Measurements from ENCODE around the gene ALOX15.
"Not testable (repeated sequence)": the region's sequence is repeated elsewhere in the genome, so short reads cannot be mapped to it uniquely, and the experiment has no call there.

Gene ALOX15

DNA sequence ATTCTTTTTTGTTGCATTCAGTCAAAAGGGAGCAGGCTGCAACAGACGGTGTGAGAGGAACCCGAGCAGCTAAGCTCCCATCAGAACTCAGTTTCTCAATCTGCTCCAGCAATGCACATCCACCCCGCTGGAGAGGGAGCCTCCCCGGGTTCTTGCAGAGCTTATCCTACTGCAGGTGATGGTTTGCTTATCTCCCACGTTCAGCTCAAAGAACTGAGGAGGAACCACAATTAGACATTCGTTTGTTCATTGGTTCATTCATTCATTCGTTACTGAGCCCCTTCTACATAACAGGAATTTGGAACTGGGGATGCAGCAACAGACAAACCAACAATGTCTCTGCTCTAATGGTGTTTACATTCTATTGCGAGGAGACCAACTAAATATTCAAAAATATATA is 22.2 kb upstream of the ALOX15 start:
- intact Hi-C loops (cut with DNase I; ENCODE audit: low total_unique reads), result no loop called here
- Histone ChIP-seq H3K9me3 (no peaks in the 10 kb centered on the region), H3K4me1 (no peaks in the 10 kb centered on the region), H3K36me3 (no peaks in the 10 kb centered on the region), H3K4me3 (no peak overlapping the region), H3K27ac (no peak overlapping the region), H3K27me3 (peaks cover 0 to 13% of the 10 kb centered on the region in 2 donors)
- no peak for DNase-seq
- TF ChIP-seq, protein P1, sequence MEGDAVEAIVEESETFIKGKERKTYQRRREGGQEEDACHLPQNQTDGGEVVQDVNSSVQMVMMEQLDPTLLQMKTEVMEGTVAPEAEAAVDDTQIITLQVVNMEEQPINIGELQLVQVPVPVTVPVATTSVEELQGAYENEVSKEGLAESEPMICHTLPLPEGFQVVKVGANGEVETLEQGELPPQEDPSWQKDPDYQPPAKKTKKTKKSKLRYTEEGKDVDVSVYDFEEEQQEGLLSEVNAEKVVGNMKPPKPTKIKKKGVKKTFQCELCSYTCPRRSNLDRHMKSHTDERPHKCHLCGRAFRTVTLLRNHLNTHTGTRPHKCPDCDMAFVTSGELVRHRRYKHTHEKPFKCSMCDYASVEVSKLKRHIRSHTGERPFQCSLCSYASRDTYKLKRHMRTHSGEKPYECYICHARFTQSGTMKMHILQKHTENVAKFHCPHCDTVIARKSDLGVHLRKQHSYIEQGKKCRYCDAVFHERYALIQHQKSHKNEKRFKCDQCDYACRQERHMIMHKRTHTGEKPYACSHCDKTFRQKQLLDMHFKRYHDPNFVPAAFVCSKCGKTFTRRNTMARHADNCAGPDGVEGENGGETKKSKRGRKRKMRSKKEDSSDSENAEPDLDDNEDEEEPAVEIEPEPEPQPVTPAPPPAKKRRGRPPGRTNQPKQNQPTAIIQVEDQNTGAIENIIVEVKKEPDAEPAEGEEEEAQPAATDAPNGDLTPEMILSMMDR (IDR thresholded peaks at IDR 0.05), result no peak

DNA sequence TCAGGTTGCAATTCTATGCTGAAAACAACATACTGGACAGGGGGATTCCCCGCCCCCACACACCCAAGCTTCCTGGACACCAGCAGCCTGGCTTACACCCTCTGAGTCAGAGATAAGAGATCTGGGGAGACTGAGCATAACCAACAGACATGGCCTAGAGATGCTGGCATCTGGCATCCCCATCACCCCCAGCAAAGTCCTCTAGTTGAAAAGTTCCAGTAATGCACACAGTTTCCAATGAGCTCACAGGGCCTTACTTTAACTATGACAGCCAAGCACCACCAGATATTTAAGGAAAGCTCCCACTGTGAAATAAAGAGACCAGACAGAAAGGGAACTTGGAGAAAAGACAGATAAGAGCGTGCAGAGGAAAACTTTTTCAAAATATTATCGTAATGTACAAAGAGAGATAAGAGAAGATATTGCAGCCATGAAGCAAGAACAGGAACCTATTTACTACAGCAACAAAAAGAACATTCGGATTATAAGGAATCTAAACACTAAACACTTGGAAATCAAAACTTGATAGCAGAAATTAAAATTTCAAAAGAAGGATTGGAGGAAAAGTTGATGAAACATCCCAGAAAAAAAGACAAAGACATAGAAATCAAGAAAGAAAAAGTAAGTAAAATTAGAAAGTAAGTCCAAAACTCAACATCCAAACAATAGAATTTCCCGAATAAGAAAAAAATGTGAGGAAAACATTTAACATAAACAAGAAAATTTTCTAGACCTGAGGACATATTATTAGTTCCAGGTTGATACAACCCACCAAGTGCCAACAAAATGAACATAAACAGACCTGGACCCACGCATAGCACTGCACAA is 17.2 kb upstream of the ALOX15 start:
- no peak for DNase-seq
- no peaks in the 10 kb centered on the region for H3K9me3 ChIP-seq
- intact Hi-C loops (cut with DNase I; ENCODE audit: low total_unique reads), result no loop called here
- H3K27ac ChIP-seq, result no peak overlapping the region
- H3K36me3 ChIP-seq, result no peaks in the 10 kb centered on the region
- no peaks in the 10 kb centered on the region for H3K4me1 ChIP-seq
- H3K27me3 ChIP-seq, result peaks cover 0 to 22% of the 10 kb centered on the region in 2 donors
- H3K4me3 ChIP-seq, result no peak overlapping the region
- TF ChIP-seq, protein P1 (IDR thresholded peaks at IDR 0.05), result no peak

DNA sequence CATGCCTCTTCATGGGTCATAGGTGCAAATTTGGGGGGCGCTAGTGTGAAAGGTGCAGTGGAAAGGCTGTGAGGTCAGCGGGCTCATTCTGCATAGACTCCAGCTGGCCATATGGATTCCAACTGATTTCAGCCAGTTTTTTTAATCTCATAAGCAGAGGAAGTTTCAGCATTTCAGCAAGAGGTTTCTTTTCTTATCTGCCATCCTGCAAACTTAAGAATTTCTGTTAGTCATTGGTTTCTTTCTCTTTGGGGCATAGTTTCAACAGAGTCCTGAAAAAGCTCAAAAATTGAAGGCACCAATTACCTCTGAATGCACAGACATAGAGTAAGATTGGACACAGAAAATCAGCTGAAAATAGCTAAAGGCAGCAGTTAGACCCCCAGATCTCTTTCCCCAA is 16.2 kb upstream of the ALOX15 start:
- Histone ChIP-seq H3K4me1 (no peaks in the 10 kb centered on the region), H3K9me3 (no peaks in the 10 kb centered on the region), H3K27ac (no peak overlapping the region), H3K4me3 (no peak overlapping the region), H3K36me3 (no peaks in the 10 kb centered on the region), H3K27me3 (peaks cover 0 to 17% of the 10 kb centered on the region in 2 donors)
- TF ChIP-seq, protein P1 (IDR thresholded peaks at IDR 0.05), result no peak
- no peak for DNase-seq
- intact Hi-C loops (cut with DNase I; ENCODE audit: low total_unique reads), result no loop called here

DNA sequence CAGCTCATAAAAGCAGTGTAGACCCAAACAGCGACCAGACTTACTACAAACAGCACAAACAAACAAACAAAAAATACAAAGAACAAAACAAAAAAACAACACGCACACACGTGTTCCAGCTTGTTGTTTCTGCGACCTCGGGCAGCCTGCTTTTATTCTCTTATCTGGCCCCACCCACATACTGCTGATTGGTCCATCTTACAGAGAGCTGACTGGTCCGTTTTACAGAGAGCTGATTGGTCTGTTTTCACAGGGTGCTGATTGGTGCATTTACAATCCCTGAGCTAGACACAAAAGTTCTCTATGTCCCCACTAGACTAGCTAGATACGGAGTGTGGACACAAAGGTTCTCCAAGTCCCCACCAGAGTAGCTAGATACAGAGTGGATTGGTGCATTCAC is 14.5 kb upstream of the ALOX15 start:
- peaks cover 0 to 27% of the 10 kb centered on the region in 2 donors for H3K27me3 ChIP-seq
- intact Hi-C loops (cut with DNase I; ENCODE audit: low total_unique reads); DNase-seq; H3K27ac ChIP-seq; H3K9me3 ChIP-seq; H3K36me3 ChIP-seq; H3K4me1 ChIP-seq; H3K4me3 ChIP-seq: not testable (repeated sequence)

DNA sequence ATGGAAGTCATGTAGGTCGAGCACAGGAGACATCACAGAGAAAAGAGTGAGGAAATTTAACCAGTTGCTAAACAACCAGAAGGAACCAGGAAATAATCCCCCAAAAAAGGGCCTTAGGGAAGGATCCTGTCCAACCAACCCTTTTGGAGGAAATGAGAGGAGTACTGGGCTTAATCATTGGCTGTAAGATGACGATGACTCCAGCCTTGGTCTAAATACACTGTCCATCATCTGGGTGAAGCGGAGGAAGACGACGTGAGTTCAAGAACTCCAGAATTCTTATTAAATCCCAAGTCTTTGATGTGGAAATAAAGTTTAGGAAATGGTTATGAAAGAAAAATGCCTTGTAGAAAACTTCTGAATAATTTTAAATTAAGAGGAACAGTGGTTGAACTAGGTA is 11.5 kb upstream of the ALOX15 start:
- Histone ChIP-seq H3K9me3 (no peaks in the 10 kb centered on the region), H3K27me3 (peaks cover 0 to 17% of the 10 kb centered on the region in 2 donors), H3K36me3 (no peaks in the 10 kb centered on the region), H3K4me1 (no peaks in the 10 kb centered on the region), H3K27ac (no peak overlapping the region), H3K4me3 (no peak overlapping the region)
- DNase-seq, result no peak
- intact Hi-C loops (cut with DNase I; ENCODE audit: low total_unique reads), result no loop called here
- TF ChIP-seq, protein P1 (IDR thresholded peaks at IDR 0.05), result no peak

DNA sequence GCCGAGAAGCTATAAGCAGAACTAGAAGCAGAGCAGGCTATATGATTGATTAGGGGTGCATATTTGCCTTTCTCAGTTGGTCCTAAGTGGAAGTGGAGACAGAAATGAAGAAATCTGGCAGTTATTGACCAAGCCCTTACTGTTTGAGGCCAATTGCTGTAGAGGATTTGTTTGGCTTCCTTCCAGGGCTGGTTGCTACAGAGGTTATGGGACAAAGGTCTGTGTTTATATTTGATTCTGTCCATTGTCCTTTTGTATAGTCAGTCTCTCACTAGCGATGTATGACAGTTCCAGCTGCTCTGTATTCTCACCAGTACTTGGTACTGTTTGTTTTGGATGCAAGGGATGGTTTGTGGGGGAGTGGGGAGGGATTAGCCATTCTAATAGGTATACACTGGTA is 7.3 kb upstream of the ALOX15 start:
- no peak for DNase-seq
- Histone ChIP-seq H3K9me3 (no peaks in the 10 kb centered on the region), H3K27me3 (peaks cover 0 to 38% of the 10 kb centered on the region in 2 donors), H3K4me1 (no peaks in the 10 kb centered on the region), H3K36me3 (no peaks in the 10 kb centered on the region), H3K4me3 (no peak overlapping the region), H3K27ac (no peak overlapping the region)
- intact Hi-C loops (cut with DNase I; ENCODE audit: low total_unique reads), result no loop called here
- TF ChIP-seq, protein P1 (IDR thresholded peaks at IDR 0.05), result no peak

Measured in tibial artery (tissue), 4 donors.